Measurements from ENCODE around the gene GPBP1L1. TPM values are rescaled to one million over a fixed set of nuclear protein-coding genes. Genes with fewer than 3 reads are reported as not detected.
A peak's percentile ranks its signal among the peaks of the same experiment; 100 is the strongest.

Gene GPBP1L1
- total and polyA plus RNA-seq, 2 of the 13 experiments (the other 11 are each of a cell fraction or from before 2014, with no cell fraction given) = 45.9 to 86.1 TPM

- TF ChIP-seq ZNF609 (CRISPR knock-in tag; IDR thresholded peaks at IDR 0.05; ENCODE audit: borderline replicate concordance) = no peak
- no peak for TF ChIP-seq ZNF574 (CRISPR knock-in tag; IDR thresholded peaks at IDR 0.05)
- TF ChIP-seq KDM2A (CRISPR knock-in tag; IDR thresholded peaks at IDR 0.05; ENCODE audit: borderline replicate concordance, low read depth) = peak; percentile 9; the same call in 1 of the 2 replicates
- TF ChIP-seq ZNF7 (CRISPR knock-in tag; IDR thresholded peaks at IDR 0.05) = no peak
- TF ChIP-seq BATF2 (CRISPR knock-in tag; IDR thresholded peaks at IDR 0.05) = no peak
- TF ChIP-seq POLR2AphosphoS2 (IDR thresholded peaks at IDR 0.05; ENCODE audit: low read depth, low read length) = peak; percentile 40; the same call in 1 of the 2 replicates
- TF ChIP-seq TBP (CRISPR knock-in tag; IDR thresholded peaks at IDR 0.05) = no peak
- TF ChIP-seq SP5 (CRISPR knock-in tag; IDR thresholded peaks at IDR 0.05; ENCODE audit: borderline replicate concordance, low read depth) = no peak
- TF ChIP-seq ZNF17 (CRISPR knock-in tag; IDR thresholded peaks at IDR 0.05) = no peak
- TF ChIP-seq ZNF567 (CRISPR knock-in tag; IDR thresholded peaks at IDR 0.05; ENCODE audit: borderline replicate concordance) = no peak
- no peak for TF ChIP-seq ZNF768 (CRISPR knock-in tag; IDR thresholded peaks at IDR 0.05)
- no peak for TF ChIP-seq ZNF350 (CRISPR knock-in tag; IDR thresholded peaks at IDR 0.05; ENCODE audit: borderline replicate concordance, low read depth)
- no peak for TF ChIP-seq POGZ (CRISPR knock-in tag; IDR thresholded peaks at IDR 0.05)
- no peak for TF ChIP-seq ZNF775 (CRISPR knock-in tag; IDR thresholded peaks at IDR 0.05; ENCODE audit: borderline replicate concordance)
- peak; percentile 79 for TF ChIP-seq RBM22 (optimal IDR thresholded peaks at IDR 0.05; ENCODE audit: low read length)
- TF ChIP-seq ZBTB49 (CRISPR knock-in tag; IDR thresholded peaks at IDR 0.05; ENCODE audit: borderline replicate concordance) = no peak
Observed at GRCh38 chr1:45621501-45621836, 64.9 kb downstream of the GPBP1L1 start (continued).
